ENCODE data around the gene RASSF9. TPM values are rescaled to one million over a fixed set of nuclear protein-coding genes. Genes with fewer than 3 reads are reported as not detected.

The RASSF9 gene
- total and polyA plus RNA-seq, 3 donors from 2014 or later, result 0.37 to 0.99 (median 0.63) TPM

GRCh38 chr12:85804663-85805062, 31.5 kb downstream of the RASSF9 start:
- no peaks in the 10 kb centered on the region for H3K36me3 ChIP-seq (ENCODE audit: low read depth, missing control alignments)
- WGBS, 2 donors, result 89 to 96% methylated on average over 3 of the region's 3 CpGs
- intact Hi-C loops (cut with DNase I; ENCODE audit: low total_unique reads), result no loop called here
- H3K4me3 ChIP-seq, result no peak overlapping the region
- H3K27me3 ChIP-seq, result no peaks in the 10 kb centered on the region
- H3K27ac ChIP-seq, result no peak overlapping the region
- DNase-seq, result no peak
- no peak for TF ChIP-seq CTCF (IDR thresholded peaks at IDR 0.05)
- TF ChIP-seq POLR2A (IDR thresholded peaks at IDR 0.05), result no peak
- H3K4me1 ChIP-seq, result no peaks in the 10 kb centered on the region
- H3K9me3 ChIP-seq, result no peaks in the 10 kb centered on the region

- WGBS, 2 donors, result 66 to 77% methylated on average over 2 of the region's 2 CpGs
Measured at GRCh38 chr12:85803923-85804322, 32.3 kb downstream of the RASSF9 start.

GRCh38 chr12:85803231-85803630, 33.0 kb downstream of the RASSF9 start:
- no peak for DNase-seq
- Histone ChIP-seq H3K4me3 (no peak overlapping the region), H3K4me1 (no peaks in the 10 kb centered on the region), H3K27ac (no peak overlapping the region), H3K36me3 (ENCODE audit: low read depth, missing control alignments) (no peaks in the 10 kb centered on the region), H3K27me3 (no peaks in the 10 kb centered on the region), H3K9me3 (no peaks in the 10 kb centered on the region)
- TF ChIP-seq CTCF (IDR thresholded peaks at IDR 0.05) (no peak), POLR2A (IDR thresholded peaks at IDR 0.05) (no peak)
- WGBS, 2 donors, result 62 to 67% methylated on average over 1 of the region's 1 CpG
- intact Hi-C loops (cut with DNase I; ENCODE audit: low total_unique reads), result no loop called here

More at GRCh38 chr12:85803923-85804322, 32.3 kb downstream of the RASSF9 start:
- DNase-seq, result no peak
- no peaks in the 10 kb centered on the region for H3K27me3 ChIP-seq
- H3K27ac ChIP-seq, result no peak overlapping the region
- no peak for TF ChIP-seq POLR2A (IDR thresholded peaks at IDR 0.05)
- TF ChIP-seq CTCF (IDR thresholded peaks at IDR 0.05), result no peak
- H3K36me3 ChIP-seq (ENCODE audit: low read depth, missing control alignments), result no peaks in the 10 kb centered on the region
- intact Hi-C loops (cut with DNase I; ENCODE audit: low total_unique reads), result no loop called here
- H3K4me3 ChIP-seq, result no peak overlapping the region
- H3K4me1 ChIP-seq, result no peaks in the 10 kb centered on the region
- no peaks in the 10 kb centered on the region for H3K9me3 ChIP-seq

- intact Hi-C loops (cut with DNase I; ENCODE audit: low total_unique reads), result no loop called here
- Histone ChIP-seq H3K9me3 (no peaks in the 10 kb centered on the region), H3K4me1 (no peaks in the 10 kb centered on the region), H3K27ac (no peak overlapping the region), H3K27me3 (no peaks in the 10 kb centered on the region), H3K4me3 (no peak overlapping the region), H3K36me3 (ENCODE audit: low read depth, missing control alignments) (no peaks in the 10 kb centered on the region)
- DNase-seq, result no peak
- TF ChIP-seq POLR2A (IDR thresholded peaks at IDR 0.05) (no peak), CTCF (IDR thresholded peaks at IDR 0.05) (no peak)
- 78 to 87% methylated on average over 2 of the region's 2 CpGs for WGBS, 2 donors
Measured at GRCh38 chr12:85798122-85798521, 38.1 kb downstream of the RASSF9 start.

GRCh38 chr12:85796001-85796400, 40.2 kb downstream of the RASSF9 start:
- no peaks in the 10 kb centered on the region for H3K36me3 ChIP-seq (ENCODE audit: low read depth, missing control alignments)
- no peaks in the 10 kb centered on the region for H3K4me1 ChIP-seq
- DNase-seq, result no peak
- no peaks in the 10 kb centered on the region for H3K9me3 ChIP-seq
- no peak overlapping the region for H3K4me3 ChIP-seq
- TF ChIP-seq POLR2A (IDR thresholded peaks at IDR 0.05), result no peak
- TF ChIP-seq CTCF (IDR thresholded peaks at IDR 0.05), result no peak
- intact Hi-C loops (cut with DNase I; ENCODE audit: low total_unique reads), result no loop called here
- no peaks in the 10 kb centered on the region for H3K27me3 ChIP-seq
- H3K27ac ChIP-seq, result no peak overlapping the region
